ENCODE data around the gene ITGA1.

DNA sequence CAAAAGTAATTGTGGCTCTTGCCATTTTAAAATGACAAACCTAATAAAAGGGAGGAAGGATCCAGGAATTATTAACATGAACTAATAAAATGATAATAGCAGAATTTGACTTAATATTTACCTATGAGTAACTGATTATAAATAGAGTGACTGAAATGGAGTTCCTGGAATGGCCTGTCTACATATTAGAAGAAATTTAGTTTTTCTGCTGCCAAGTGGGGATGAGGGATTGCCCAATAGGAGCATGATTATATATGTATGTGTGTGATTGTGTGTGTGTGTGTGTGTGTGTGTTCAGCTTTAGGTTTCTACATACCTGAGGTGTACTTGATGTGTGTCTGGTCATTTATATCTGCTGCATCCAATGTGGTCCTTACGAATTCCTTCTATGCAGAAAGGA, 36.6 kb upstream of the ITGA1 start:
- no peak for TF ChIP-seq ZFX (IDR thresholded peaks at IDR 0.05; ENCODE audit: borderline replicate concordance)
- TF ChIP-seq CTCF (IDR thresholded peaks at IDR 0.05), result no peak
